ENCODE results near the gene PRR15. TPM values are rescaled to one million over a fixed set of nuclear protein-coding genes. Genes with fewer than 3 reads are reported as not detected.
A peak's percentile ranks its signal among the peaks of the same experiment; 100 is the strongest.

PRR15 gene
- total and polyA plus RNA-seq, 2 donors, result 3.0 to 4.8 TPM

GRCh38 chr7:29557954-29558353 is 5.7 kb upstream of the PRR15 start:
- Histone ChIP-seq H3K36me3 (ENCODE audit: insufficient read depth) (no peaks in the 10 kb centered on the region), H3K4me3 (ENCODE audit: low read depth, low read length) (no peak overlapping the region), H3K4me1 (ENCODE audit: insufficient read depth) (no peaks in the 10 kb centered on the region), H3K27ac (ENCODE audit: low read depth) (no peak overlapping the region)
- WGBS, result 42% methylated on average over 3 of the region's 3 CpGs
- no peak for DNase-seq (ENCODE audit: extremely low spot score)

DNA sequence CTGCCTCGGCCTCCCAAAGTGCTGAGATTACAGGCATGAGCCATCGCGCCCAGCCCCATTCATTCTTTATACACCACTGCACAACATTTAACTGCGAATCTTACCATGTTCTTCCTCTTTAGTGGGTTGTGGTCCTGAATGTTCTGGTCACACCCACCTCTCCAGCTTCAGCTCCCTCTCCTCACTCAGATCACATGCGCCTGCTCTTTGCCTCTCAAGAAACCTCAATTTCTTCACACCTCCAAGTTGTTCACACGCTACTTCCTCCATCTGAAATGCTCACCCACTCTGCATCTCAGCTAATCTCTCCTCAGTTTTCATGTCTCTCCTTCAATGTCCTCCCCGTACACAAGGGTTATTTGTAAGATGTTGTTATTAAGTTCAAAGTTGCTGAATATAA is 2.4 kb upstream of the PRR15 start:
- 88% methylated on average over 7 of the region's 7 CpGs for WGBS
- DNase-seq (ENCODE audit: extremely low spot score), result no peak
- peaks cover 6% of the 10 kb centered on the region for H3K4me1 ChIP-seq (ENCODE audit: insufficient read depth)
- H3K27ac ChIP-seq (ENCODE audit: low read depth), result no peak overlapping the region
- H3K4me3 ChIP-seq (ENCODE audit: low read depth, low read length), result no peak overlapping the region
- no peaks in the 10 kb centered on the region for H3K36me3 ChIP-seq (ENCODE audit: insufficient read depth)

DNA sequence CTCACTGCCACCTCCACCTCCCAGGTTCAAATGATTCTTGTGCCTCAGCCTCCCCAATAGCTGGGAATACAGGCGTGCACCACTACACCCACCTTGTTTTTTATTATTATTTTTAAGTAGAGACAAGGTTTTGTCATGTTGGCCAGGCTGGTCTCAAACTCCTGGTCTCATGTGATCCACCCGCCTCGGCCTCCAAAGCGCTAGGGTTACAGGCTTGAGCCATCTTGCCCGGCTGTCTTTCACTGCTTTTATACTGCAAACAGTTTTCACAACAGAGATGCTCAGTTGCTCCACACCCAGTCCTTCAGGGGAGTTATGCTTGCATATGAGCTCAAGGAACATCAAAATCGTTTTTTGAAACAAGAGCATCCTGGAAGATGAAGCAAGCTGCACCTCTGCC is 1.3 kb upstream of the PRR15 start:
- 79% methylated on average over 6 of the region's 6 CpGs for WGBS
- DNase-seq (ENCODE audit: extremely low spot score), result no peak
- no peak overlapping the region for H3K27ac ChIP-seq (ENCODE audit: low read depth)
- peaks cover 6% of the 10 kb centered on the region for H3K4me1 ChIP-seq (ENCODE audit: insufficient read depth)
- H3K36me3 ChIP-seq (ENCODE audit: insufficient read depth), result no peaks in the 10 kb centered on the region
- H3K4me3 ChIP-seq (ENCODE audit: low read depth, low read length), result no peak overlapping the region

GRCh38 chr7:29564496-29565223 is 1.0 kb downstream of the PRR15 start:
- Histone ChIP-seq H3K36me3 (ENCODE audit: insufficient read depth) (no peaks in the 10 kb centered on the region), H3K4me1 (ENCODE audit: insufficient read depth) (peaks cover 6% of the 10 kb centered on the region), H3K27ac (ENCODE audit: low read depth) (peak overlapping the region; percentile 72), H3K4me3 (ENCODE audit: low read depth, low read length) (peak overlapping the region; percentile 46)
- under 1% methylated on average over 48 of the region's 48 CpGs for WGBS
- DNase-seq (ENCODE audit: extremely low spot score), result no peak

GRCh38 chr7:29565224-29565630 is 1.6 kb downstream of the PRR15 start:
- no peak for DNase-seq (ENCODE audit: extremely low spot score)
- peak overlapping the region; percentile 3 for H3K27ac ChIP-seq (ENCODE audit: low read depth)
- WGBS, result 3% methylated on average over 10 of the region's 10 CpGs

GRCh38 chr7:29565634-29565981 is 2.0 kb downstream of the PRR15 start:
- Histone ChIP-seq H3K36me3 (ENCODE audit: insufficient read depth) (no peaks in the 10 kb centered on the region), H3K4me3 (ENCODE audit: low read depth, low read length) (no peak overlapping the region), H3K4me1 (ENCODE audit: insufficient read depth) (peaks cover 6% of the 10 kb centered on the region), H3K27ac (ENCODE audit: low read depth) (no peak overlapping the region)
- DNase-seq (ENCODE audit: extremely low spot score), result no peak
- 17% methylated on average over 13 of the region's 13 CpGs for WGBS

More at GRCh38 chr7:29565224-29565630, 1.6 kb downstream of the PRR15 start:
- Histone ChIP-seq H3K4me3 (ENCODE audit: low read depth, low read length) (peak overlapping the region; percentile 46), H3K36me3 (ENCODE audit: insufficient read depth) (no peaks in the 10 kb centered on the region), H3K4me1 (ENCODE audit: insufficient read depth) (peaks cover 6% of the 10 kb centered on the region)

DNA sequence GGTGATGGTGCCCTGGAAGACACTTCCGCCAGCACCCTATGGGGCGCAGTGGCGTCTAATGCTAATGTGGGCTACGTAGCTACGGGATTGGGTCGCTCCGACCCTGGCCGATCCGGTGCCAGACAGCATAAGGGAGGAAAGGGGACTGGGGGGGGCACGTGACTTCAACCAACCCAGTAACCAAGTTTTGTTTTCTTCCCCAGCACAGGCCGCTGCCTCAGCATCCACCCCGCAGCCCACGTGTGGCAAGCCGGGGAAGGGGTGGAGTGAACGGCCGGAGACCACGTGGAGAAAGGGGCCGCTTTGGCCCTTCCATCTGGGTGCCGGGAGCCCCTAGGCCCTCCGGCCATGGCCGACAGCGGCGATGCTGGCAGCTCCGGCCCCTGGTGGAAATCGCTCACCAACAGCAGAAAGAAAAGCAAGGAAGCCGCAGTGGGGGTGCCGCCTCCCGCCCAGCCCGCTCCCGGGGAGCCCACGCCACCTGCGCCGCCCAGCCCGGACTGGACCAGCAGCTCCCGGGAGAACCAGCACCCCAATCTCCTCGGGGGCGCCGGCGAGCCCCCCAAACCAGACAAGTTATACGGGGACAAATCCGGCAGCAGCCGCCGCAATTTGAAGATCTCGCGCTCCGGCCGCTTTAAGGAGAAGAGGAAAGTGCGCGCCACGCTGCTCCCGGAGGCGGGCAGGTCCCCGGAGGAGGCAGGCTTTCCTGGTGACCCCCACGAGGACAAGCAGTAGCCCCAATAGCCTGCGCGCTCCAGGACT is 2.5 kb downstream of the PRR15 start:
- H3K4me1 ChIP-seq (ENCODE audit: insufficient read depth), result peaks cover 6% of the 10 kb centered on the region
- no peak overlapping the region for H3K27ac ChIP-seq (ENCODE audit: low read depth)
- DNase-seq (ENCODE audit: extremely low spot score), result no peak
- no peaks in the 10 kb centered on the region for H3K36me3 ChIP-seq (ENCODE audit: insufficient read depth)
- H3K4me3 ChIP-seq (ENCODE audit: low read depth, low read length), result peak overlapping the region; percentile 32
- WGBS, result 6% methylated on average over 56 of the region's 56 CpGs

GRCh38 chr7:29567174-29567573 is 3.5 kb downstream of the PRR15 start:
- H3K4me3 ChIP-seq (ENCODE audit: low read depth, low read length), result no peak overlapping the region
- WGBS, result 83% methylated on average over 2 of the region's 2 CpGs
- DNase-seq (ENCODE audit: extremely low spot score), result no peak

DNA sequence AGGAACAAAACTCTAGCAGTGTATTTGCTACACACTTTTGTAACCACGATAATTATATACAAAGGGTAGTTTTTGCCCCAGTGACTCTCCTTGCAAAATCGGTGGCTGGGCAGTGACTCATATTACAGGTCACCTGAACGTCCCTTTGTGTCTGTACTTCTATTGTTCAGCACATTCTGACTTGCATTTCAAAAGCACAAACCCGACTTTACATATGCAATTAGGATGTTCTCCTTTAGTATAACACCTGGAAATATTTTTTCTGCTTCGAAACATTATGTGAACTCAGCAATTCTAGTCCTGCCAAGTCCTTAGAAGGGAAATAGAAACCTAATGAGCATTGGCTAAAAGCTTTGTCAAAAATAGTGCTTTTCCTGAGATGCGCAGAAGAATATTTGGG is 6.0 kb downstream of the PRR15 start:
- 56% methylated on average over 6 of the region's 6 CpGs for WGBS

More at GRCh38 chr7:29567174-29567573, 3.5 kb downstream of the PRR15 start:
- H3K27ac ChIP-seq (ENCODE audit: low read depth), result no peak overlapping the region
- H3K4me1 ChIP-seq (ENCODE audit: insufficient read depth), result peaks cover 6% of the 10 kb centered on the region
- no peaks in the 10 kb centered on the region for H3K36me3 ChIP-seq (ENCODE audit: insufficient read depth)

GRCh38 chr7:29572558-29572957 is 8.9 kb downstream of the PRR15 start:
- Histone ChIP-seq H3K27ac (ENCODE audit: low read depth) (no peak overlapping the region), H3K4me3 (ENCODE audit: low read depth, low read length) (no peak overlapping the region), H3K4me1 (ENCODE audit: insufficient read depth) (no peaks in the 10 kb centered on the region), H3K36me3 (ENCODE audit: insufficient read depth) (no peaks in the 10 kb centered on the region)
- DNase-seq (ENCODE audit: extremely low spot score), result no peak
- 96% methylated on average over 2 of the region's 2 CpGs for WGBS

More for the DNA sequence above, 6.0 kb downstream of the PRR15 start:
- no peak for DNase-seq (ENCODE audit: extremely low spot score)
- Histone ChIP-seq H3K4me3 (ENCODE audit: low read depth, low read length) (no peak overlapping the region), H3K4me1 (ENCODE audit: insufficient read depth) (peaks cover 4% of the 10 kb centered on the region), H3K36me3 (ENCODE audit: insufficient read depth) (no peaks in the 10 kb centered on the region), H3K27ac (ENCODE audit: low read depth) (no peak overlapping the region)

DNA sequence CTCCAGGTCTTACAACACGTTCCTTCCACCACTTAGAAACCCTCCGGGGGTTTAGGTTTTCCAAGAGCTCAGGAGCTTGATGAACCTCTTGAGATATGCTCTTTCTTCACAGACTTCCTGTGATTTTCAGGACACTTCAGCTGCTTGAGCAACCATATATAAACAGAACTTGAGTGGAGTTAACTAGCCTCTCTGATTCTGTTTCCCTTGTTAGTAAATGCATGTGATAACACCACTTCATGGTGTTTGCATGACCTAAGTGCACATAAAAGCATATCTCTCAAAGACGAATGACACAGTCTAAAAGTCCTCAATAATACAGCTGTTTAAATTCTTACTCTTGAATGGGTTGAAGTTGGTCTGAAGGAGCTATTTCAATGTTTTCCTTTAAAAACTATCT is 9.9 kb downstream of the PRR15 start:
- WGBS, result 74% methylated on average over 3 of the region's 3 CpGs
- DNase-seq (ENCODE audit: extremely low spot score), result no peak
- Histone ChIP-seq H3K36me3 (ENCODE audit: insufficient read depth) (no peaks in the 10 kb centered on the region), H3K4me3 (ENCODE audit: low read depth, low read length) (no peak overlapping the region), H3K4me1 (ENCODE audit: insufficient read depth) (no peaks in the 10 kb centered on the region), H3K27ac (ENCODE audit: low read depth) (no peak overlapping the region)

- DNase-seq (ENCODE audit: extremely low spot score), result no peak
- WGBS, result 76% methylated on average over 3 of the region's 3 CpGs
Measured at GRCh38 chr7:29574659-29575058, 11.0 kb downstream of the PRR15 start.

DNA sequence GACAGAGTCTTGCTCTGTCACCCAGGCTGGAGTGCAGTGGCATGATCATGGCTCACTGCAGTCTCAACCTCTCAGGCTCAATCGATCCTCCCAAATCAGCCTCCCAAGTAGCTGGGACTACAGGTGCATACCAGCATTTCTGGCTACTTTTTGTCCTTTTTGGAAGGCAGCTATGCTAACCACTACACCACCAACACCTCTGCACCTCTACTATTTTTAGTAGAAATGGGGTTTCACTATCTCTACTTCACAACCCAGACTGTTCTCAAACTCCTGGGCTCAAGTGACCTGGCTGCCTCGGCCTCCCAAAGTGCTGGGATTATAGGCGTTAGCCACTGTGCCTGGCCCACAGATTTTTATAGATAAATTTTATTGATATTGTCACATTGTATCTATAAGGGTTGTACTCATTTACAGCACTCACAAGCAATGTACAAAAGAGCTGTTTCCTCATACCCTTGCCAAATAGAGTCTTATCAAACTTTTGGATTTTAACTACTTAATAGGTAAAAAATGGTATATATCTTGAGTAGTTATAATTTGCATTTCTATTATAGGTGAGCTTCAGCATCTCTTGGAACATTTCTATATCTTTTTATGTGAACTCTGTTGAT is 23.7 kb downstream of the PRR15 start:
- no peaks in the 10 kb centered on the region for H3K4me1 ChIP-seq (ENCODE audit: insufficient read depth)
- H3K27ac ChIP-seq (ENCODE audit: low read depth), result no peak overlapping the region
- H3K36me3 ChIP-seq (ENCODE audit: insufficient read depth), result no peaks in the 10 kb centered on the region
- 74% methylated on average over 3 of the region's 3 CpGs for WGBS
- no peak overlapping the region for H3K4me3 ChIP-seq (ENCODE audit: low read depth, low read length)
- DNase-seq (ENCODE audit: extremely low spot score), result no peak

More at GRCh38 chr7:29574659-29575058, 11.0 kb downstream of the PRR15 start:
- H3K27ac ChIP-seq (ENCODE audit: low read depth), result no peak overlapping the region
- H3K36me3 ChIP-seq (ENCODE audit: insufficient read depth), result no peaks in the 10 kb centered on the region
- no peak overlapping the region for H3K4me3 ChIP-seq (ENCODE audit: low read depth, low read length)
- H3K4me1 ChIP-seq (ENCODE audit: insufficient read depth), result no peaks in the 10 kb centered on the region

GRCh38 chr7:29588212-29588611 is 24.6 kb downstream of the PRR15 start:
- Histone ChIP-seq H3K36me3 (ENCODE audit: insufficient read depth) (no peaks in the 10 kb centered on the region), H3K4me1 (ENCODE audit: insufficient read depth) (no peaks in the 10 kb centered on the region), H3K4me3 (ENCODE audit: low read depth, low read length) (no peak overlapping the region), H3K27ac (ENCODE audit: low read depth) (no peak overlapping the region)
- DNase-seq (ENCODE audit: extremely low spot score), result no peak
- 77% methylated on average over 2 of the region's 2 CpGs for WGBS

Data from urinary bladder (tissue), 4 donors.